Measurements from ENCODE around the gene CDCA5.
A peak's percentile ranks its signal among the peaks of the same experiment; 100 is the strongest.

CDCA5 gene

DNA sequence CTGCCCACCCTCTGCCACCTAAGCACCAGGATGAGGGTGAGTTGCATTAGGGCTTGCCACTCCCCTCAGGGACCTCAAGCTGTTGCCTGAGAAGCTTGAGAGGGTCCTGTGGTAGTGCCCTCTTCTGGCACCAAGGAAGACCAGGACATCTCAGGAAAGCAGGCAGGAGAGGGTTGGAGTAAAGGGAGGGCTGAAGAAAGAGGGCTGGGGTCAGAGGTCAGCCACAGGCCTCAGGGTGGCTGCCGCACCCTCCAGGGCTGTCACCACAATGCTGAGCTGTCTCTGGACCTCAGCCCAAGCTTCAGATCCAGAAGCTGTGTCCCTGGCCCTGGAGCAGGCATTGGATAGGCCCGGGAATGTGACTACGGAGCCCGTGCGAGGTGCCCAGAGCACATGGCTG is 38.8 kb downstream of the CDCA5 start:
- no peak overlapping the region for H3K4me3 ChIP-seq (ENCODE audit: low read depth, low read length)
- TF ChIP-seq, protein P1, sequence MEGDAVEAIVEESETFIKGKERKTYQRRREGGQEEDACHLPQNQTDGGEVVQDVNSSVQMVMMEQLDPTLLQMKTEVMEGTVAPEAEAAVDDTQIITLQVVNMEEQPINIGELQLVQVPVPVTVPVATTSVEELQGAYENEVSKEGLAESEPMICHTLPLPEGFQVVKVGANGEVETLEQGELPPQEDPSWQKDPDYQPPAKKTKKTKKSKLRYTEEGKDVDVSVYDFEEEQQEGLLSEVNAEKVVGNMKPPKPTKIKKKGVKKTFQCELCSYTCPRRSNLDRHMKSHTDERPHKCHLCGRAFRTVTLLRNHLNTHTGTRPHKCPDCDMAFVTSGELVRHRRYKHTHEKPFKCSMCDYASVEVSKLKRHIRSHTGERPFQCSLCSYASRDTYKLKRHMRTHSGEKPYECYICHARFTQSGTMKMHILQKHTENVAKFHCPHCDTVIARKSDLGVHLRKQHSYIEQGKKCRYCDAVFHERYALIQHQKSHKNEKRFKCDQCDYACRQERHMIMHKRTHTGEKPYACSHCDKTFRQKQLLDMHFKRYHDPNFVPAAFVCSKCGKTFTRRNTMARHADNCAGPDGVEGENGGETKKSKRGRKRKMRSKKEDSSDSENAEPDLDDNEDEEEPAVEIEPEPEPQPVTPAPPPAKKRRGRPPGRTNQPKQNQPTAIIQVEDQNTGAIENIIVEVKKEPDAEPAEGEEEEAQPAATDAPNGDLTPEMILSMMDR (IDR thresholded peaks at IDR 0.05; ENCODE audit: low read depth, low read length), result no peak

DNA sequence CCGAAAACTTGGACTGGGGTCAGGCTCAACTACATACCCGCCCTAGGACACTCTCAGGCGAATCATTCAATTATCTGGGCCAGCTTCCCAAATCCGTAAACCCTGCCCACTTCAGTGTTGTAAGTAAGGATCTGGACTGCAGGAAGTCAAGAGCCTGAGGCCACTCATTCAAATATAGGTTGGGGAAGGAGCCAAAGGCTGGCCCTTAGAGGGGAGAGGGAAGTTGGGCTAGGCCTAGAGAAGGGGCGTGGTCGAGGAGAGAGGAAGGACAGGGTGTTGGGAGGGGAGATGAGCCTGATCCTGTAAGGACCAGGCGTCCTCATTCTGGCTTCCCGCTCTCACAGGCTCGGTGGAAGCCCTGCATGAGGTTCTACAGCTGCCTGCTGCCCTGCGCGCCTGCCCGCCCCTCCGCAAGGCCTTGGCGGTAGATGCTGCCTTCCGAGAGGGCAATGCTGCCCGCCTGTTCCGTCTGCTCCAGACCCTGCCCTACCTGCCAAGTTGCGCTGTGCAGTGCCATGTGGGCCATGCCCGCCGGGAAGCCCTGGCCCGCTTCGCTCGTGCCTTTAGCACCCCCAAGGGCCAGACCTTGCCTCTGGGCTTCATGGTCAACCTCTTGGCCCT is 39.8 kb downstream of the CDCA5 start:
- TF ChIP-seq, protein P1 (IDR thresholded peaks at IDR 0.05; ENCODE audit: low read depth, low read length), result no peak
- H3K4me3 ChIP-seq (ENCODE audit: low read depth, low read length), result no peak overlapping the region

DNA sequence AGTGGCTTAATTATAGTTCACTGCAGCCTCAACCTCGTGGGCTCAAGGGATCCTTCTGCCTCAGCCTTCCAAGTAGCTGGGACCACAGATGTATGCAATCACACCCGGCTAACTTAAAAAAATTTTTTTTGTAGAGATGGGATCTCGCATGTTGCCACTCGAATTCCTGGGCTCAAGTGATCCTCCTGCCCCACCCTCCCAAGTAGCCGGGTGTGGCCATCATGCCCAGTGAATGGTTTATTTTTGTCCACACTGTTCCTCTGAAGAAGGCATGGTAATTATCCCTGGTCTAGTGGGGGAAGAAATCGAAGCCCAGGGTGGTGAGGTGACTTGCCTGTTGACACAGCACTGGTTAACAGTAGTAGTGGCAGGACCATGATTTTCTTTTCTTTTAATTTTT is 40.9 kb downstream of the CDCA5 start:
- TF ChIP-seq, protein P1 (IDR thresholded peaks at IDR 0.05; ENCODE audit: low read depth, low read length), result no peak
- H3K4me3 ChIP-seq (ENCODE audit: low read depth, low read length), result no peak overlapping the region

DNA sequence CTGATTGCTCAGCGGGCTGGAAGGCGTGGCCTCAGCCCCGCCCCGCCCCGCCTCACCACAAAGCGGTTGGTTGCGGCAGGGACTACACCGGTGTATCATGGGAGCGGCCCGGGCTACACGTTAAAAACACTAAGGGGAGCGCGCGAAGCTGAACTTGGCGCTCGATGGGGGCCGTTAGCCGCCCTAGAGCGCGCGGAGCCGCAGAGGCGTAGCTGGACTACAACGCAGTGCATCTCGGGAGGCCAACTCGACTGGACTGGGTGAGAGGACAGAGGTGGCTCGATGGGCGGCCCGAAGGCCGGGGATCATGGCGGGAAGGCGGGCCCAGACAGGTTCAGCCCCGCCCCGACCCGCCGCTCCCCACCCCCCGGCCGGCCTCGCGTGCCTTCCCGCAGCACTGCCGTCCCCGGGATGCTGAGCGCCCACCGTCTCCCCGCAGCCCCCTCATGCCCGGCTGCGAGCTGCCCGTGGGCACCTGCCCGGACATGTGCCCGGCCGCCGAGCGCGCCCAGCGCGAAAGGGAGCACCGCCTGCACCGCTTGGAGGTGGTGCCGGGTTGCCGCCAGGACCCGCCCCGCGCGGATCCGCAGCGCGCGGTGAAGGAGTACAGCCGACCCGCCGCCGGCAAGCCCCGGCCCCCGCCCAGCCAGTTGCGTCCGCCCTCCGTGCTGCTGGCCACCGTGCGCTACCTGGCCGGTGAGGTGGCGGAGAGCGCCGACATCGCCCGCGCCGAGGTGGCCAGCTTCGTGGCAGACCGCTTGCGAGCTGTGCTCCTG is 42.8 kb downstream of the CDCA5 start, which contains the start of gene SAC3D1:
TSS of gene SAC3D1 (plus strand) at position 364 of the 776 bp plus-strand sequence. CDS start at position 447, 83 bp downstream.
- TF ChIP-seq, protein P1 (IDR thresholded peaks at IDR 0.05; ENCODE audit: low read depth, low read length), result no peak
- peak within 1 kb of the TSS; percentile 74 for H3K4me3 ChIP-seq (ENCODE audit: low read depth, low read length)

DNA sequence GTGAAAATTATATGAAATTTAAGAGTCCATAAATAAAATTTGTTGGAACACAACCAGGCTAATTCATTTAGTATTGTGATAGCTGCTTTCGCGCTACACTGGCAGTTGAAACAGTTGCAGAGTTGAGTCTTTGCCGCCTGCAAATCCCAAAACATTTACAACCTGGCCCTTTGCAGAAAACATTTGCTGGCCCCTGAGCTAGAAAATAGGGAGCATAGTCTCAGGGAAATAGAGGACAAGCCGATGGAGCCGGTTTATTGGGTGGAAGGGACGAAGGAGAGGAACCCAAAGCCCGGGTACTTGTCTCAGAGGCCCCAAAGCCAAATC is 43.4 kb downstream of the CDCA5 start:
- peak overlapping the region; percentile 74 for H3K4me3 ChIP-seq (ENCODE audit: low read depth, low read length)
- TF ChIP-seq, protein P1 (IDR thresholded peaks at IDR 0.05; ENCODE audit: low read depth, low read length), result no peak

DNA sequence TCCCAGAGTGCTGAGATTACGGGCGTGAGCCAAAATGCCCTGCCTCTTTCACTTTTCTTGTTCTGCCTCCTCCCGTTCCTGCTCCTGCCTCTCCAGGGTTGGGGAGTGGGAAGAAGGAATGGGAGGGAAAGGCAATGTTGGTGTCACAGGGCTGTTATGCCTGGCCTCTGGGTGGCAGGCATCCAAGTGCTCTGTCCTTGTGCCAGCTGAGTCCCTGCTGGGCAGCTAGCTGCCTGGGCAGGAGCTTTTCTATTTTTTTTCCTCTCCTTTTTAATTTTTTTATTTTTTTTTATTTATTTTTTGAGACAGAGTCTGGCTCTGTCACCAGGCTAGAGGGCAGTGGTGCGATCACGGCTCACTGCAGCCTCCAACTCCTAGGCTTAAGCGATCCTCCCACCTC is 46.9 kb downstream of the CDCA5 start:
- no peak overlapping the region for H3K4me3 ChIP-seq (ENCODE audit: low read depth, low read length)
- TF ChIP-seq, protein P1 (IDR thresholded peaks at IDR 0.05; ENCODE audit: low read depth, low read length), result no peak

DNA sequence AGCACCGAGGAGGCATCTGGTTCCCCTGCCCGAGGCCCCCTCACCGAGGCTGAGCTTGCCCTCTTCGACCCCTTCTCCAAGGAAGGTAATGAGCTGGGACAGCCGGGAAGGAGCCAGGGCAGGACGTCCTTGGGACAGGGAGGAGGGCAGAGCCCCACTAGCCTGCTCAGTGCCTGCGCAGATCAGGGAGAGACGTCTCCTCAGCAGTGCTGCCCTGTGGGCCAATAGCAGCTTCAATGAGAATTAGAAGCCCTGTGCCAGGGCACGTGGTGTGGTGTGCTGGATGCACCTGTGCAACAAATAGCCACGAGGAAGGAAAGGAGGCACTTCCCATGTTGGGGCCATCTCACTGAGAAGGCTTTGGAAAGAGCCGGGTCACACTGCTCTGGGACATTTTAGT is 48.3 kb downstream of the CDCA5 start:
- TF ChIP-seq, protein P1 (IDR thresholded peaks at IDR 0.05; ENCODE audit: low read depth, low read length), result no peak
- no peak overlapping the region for H3K4me3 ChIP-seq (ENCODE audit: low read depth, low read length)

Data from WI38 (cell line).